ENCODE measurements around the gene AGPAT2.

The AGPAT2 gene

DNA sequence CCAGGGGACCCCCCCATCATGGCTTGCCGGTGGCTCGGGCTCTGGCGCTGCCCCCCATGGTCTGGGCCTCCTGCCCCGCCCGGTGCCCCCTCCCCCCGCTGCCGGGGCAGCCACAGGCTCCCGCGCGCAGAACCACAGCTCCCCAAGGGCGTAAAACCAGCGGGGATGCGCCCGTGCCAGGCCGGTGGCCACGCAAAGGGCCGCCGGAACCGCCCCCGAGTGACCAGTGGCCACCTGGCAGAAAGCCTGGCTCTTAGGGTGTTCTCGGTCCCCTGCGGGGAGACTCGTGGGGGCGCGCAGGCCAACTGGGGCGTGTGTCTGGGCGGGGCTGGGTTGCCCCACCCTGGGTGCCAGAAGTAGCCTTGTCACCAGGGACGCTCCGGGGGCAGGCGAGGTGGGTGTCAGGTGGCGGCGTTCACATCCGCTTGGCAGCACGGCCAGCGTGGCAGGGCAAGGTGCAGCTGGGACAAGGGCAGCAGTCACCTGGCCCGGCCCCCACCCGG, 515 bp upstream of the AGPAT2 start:
- peak; percentile 61 for DNase-seq (ENCODE audit: low spot score)

DNA sequence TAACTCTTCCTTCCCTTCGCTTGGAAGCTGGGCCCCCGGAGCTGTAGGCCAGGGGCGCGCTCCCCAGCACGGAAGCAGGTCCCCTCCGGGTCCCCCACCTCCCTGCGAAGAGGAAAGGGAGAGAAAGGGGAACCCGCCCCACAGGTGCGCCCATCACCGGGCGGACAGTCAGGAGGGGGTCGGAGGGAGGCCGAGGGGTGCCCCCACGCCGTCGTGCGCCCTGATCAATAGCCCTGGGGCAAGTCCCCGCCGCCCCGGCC, 793 bp downstream of the AGPAT2 start:
- DNase-seq (ENCODE audit: low spot score) = no peak

GRCh38 chr9:136685790-136686533, 1.3 kb downstream of the AGPAT2 start:
- no peak for DNase-seq (ENCODE audit: low spot score)

GRCh38 chr9:136685216-136685615, 2.0 kb downstream of the AGPAT2 start:
- DNase-seq (ENCODE audit: low spot score) = no peak

DNA sequence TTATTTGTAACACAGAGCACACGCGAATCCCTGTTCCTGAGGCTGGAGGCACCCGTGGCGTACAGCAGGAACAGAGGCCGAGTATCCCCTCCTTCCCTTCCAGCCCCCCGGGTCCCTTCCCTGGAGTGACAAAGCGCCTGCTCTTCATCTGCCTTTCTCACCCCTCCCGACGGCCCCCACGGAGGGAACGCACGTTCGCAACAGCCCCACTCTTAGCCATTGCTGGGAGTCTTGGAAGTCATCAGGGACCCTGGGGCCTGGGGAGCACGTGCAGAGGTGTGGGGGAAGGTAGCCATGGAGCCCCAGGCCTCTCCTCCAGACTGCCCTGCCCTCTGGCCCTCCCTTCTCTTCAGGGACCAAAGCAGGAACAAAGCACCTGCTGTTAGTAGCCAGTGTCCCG, 2.5 kb downstream of the AGPAT2 start:
- no peak for DNase-seq (ENCODE audit: low spot score)

DNA sequence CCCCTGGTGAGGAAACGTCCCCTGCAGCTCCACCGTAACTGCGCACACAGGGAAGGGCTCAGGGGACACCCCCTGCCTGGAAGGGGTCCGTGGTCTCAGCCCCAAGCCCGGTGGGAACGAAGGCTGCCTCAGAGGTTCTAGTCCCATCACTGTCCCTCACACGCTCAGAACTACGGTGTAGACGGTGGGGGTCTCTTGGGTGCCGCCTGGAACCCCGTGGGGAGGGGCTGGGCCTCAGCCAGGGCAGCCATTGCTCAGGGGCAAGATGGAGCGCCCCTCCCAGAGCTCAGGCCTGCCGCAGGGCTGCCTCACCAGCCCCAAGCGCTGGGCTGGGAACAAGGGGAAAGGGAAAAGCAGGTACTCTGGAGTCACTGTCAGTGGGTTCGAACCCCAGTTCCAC, 2.9 kb downstream of the AGPAT2 start:
- no peak for DNase-seq (ENCODE audit: low spot score)

DNA sequence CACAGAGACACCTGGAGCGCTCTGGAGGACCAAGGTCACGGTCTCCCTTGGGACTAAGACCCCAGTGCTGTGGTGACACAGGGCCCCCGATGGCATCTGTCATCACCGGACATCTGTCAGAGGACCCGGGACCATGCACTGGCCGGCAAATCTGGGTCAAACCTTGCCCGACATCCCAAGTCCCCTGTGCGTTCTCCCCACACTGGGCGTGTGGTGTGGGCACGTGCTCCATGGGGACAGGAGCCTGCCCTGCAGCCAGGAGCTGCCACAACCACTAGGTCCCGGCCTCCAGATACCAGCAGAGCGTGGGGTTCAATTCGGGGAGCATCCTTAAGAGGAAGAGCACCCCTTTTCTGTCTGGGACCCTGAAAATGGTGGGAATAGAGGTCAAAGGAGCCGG, 3.5 kb downstream of the AGPAT2 start:
- DNase-seq (ENCODE audit: low spot score) = no peak

DNA sequence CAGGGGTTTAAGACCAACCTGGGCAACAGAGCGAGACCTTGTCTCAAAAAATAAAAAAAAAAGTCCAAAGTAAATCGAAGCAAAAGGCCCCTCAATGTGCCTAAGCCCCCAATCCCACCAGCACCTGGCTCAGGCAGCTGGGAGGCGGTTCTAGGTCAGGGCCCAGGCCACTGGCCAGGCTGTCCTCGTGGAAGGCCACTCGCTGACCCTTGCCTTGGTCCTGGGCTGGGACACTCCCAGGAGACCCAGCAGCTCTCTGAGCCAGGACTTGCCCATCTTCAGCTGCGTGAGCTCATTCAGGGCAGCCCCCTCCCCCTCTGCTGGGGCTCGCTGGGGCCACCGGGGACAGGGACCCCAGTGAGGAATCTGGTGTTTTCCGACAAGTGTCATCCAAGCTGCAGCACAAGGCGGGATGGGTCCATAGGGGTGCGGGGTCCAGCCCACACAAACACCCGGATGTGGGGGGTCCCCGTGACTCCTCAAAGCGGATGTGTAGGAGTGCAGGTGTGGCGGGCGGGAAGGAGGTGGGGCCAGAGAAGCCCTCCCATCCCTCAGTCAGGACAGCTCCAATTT, 4.0 kb downstream of the AGPAT2 start:
- no peak for DNase-seq (ENCODE audit: low spot score)

- no peak for DNase-seq (ENCODE audit: low spot score)
These were observed 4.5 kb downstream of the AGPAT2 start for GRCh38 chr9:136682710-136683109.

DNA sequence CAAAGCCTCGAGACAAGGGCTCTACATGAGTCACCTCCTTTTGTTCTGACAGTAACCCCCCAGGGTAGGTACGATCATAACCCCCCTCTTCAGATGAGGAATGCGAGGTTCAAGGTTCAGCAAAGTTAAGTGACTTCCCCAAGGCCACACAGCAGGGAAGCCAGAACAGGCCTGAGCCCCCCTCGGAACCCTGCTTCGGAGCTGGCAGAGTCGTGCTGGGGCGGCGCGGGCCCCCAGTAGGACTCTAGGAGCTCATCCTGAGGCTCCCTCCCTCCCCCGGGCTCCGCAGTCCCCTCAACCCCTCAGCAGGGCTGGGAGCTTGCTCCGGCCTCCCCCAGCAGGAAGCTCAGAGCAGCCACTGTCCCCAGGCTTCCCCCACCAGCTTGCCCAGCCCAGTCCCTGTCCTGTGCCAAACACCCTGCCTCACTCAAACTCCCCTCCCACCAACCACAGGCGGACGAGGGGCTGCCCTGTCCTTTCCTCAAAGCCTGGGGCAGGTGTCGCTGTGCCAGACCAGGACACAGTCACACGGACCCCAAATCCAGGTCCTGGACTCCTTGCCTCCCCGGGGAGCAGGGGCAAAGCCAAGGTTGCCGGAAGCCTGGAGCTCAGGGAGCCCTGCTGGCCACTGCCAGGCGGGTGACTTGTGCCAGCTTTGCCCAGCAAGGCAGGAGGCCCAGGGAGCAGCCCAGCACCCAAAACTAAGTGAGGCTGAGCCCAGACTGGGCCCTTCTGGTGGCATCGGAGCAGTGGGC, 5.1 kb downstream of the AGPAT2 start:
- DNase-seq (ENCODE audit: low spot score) = no peak

GRCh38 chr9:136681029-136681428, 6.2 kb downstream of the AGPAT2 start:
- DNase-seq (ENCODE audit: low spot score) = no peak

DNA sequence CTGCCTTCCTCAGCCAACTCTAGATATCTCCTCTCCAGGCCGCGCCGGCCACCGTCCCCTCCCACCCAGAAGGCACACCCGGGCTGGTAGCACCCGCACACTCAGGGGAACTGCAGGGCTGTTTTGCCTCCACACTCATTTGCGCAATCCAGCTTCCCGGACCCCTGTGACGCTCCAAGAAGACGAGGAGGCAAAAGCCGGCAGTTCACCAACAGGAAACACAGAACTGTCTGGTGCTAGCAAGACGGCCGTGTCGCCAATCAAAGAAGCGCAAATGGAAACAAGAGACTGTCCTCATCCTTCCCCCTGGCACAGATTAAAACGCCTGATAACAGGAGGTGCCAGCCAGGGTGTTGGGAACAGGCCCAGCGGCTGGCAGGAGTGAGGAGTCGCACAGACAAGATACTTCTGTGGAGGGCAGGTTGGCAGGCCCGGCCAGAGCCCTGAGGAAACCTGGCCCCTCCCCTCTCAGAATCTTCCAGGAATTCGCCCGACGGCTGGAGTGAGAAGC, 7.8 kb downstream of the AGPAT2 start:
- DNase-seq (ENCODE audit: low spot score) = no peak

GRCh38 chr9:136678624-136679023, 8.6 kb downstream of the AGPAT2 start:
- DNase-seq (ENCODE audit: low spot score) = no peak

- no peak for DNase-seq (ENCODE audit: low spot score)
These were observed 9.2 kb downstream of the AGPAT2 start for GRCh38 chr9:136678034-136678433.

DNA sequence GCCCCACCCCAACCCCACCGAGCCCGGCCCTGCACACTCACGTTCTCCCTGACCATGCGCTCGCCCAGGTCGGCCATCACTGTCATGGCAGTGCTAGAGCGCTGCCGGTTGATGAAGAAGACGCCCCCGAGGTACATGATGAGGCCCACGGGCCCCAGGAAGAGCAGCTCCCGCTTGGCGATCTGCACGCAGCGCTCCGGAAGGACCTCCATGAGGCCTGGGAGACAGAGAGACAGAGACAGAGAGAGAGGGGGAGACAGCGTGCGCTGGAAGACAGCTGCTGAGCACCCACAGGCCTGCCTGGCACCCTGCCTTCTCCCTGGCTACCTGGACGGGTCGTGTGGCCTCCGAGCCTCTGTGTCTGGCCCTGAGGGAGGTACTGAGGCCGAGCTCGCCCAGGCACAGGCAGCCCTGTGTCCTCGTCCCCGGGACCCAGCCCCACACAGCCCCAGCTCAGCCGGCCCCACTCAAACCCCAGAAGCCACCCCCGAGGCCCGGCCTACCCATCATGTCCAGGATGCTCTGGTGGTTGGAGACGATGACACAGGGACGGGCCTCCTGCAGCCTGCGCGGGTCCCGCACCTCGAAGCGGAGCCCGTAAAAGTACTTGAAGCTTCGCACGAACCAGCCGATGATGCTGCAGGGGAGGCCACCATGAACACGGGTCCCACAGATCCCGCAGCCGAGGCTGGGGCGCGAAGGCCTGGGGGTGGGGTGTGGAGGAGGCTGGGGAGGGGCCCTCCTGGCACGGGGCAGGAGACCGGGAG, 10.2 kb downstream of the AGPAT2 start:
- no peak for DNase-seq (ENCODE audit: low spot score)

DNA sequence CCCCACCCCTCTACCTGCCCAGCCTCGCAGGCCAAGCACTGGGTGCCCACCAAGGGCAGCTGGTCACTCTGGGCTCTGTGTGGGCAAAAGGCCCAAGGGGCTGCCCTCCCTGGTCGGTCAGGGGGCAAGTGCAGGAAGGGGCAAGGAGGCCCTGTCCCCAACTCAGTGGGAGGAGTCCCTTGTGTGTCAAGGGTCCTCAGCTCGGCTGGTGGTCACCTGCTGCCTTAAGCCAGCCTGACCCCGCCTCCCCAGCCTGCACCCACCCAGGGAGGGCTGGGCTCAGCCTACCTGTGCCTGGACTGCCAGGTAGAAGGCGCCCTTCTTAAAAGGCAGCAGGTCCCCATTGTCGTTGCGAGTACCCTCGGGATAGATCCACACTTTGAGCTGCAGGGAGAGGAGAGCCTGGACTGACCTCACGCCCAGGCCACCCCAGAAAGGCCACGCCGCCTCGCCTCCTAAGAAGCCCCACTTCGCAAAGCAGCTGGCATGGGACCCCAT, 10.9 kb downstream of the AGPAT2 start:
- no peak for DNase-seq (ENCODE audit: low spot score)

GRCh38 chr9:136675477-136676296, 11.6 kb downstream of the AGPAT2 start:
- DNase-seq (ENCODE audit: low spot score) = no peak

GRCh38 chr9:136674786-136675349, 12.4 kb downstream of the AGPAT2 start:
- no peak for DNase-seq (ENCODE audit: low spot score)

- DNase-seq (ENCODE audit: low spot score) = no peak
These were observed 13.1 kb downstream of the AGPAT2 start for GRCh38 chr9:136673975-136674785.
